LNCaP clone FGC (cell line): ENCODE results near the gene CTTN.

Experiments
- DNase-seq: peaks from one replicate; pipeline ENCODE4 v3.0.0-alpha.2; 2011; ENCODE audit warnings: low read depth
- H3K4me3 ChIP-seq: 2 replicates; pipeline ENCODE4 v1.5.1; 2011; ENCODE audit warnings: mild to moderate bottlenecking, low read depth, low read length, control low read depth
- CTCF ChIP-seq: IDR thresholded peaks from 2 replicates; pipeline ENCODE4 v1.5.1; 2012; ENCODE audit warnings: mild to moderate bottlenecking; ENCODE audit not compliant: control insufficient read depth, insufficient read depth; ENCODE audit errors: extremely low read depth

The CTTN gene

GRCh38 chr11:70421123-70421522 is 22.8 kb downstream of the CTTN start:
- DNase-seq = no peak
- TF ChIP-seq CTCF = no peak

GRCh38 chr11:70422692-70423522 is 24.6 kb downstream of the CTTN start:
- no peak overlapping the region for H3K4me3 ChIP-seq
- no peak for TF ChIP-seq CTCF
- DNase-seq = no peak

More at GRCh38 chr11:70421123-70421522, 22.8 kb downstream of the CTTN start:
- no peak overlapping the region for H3K4me3 ChIP-seq

GRCh38 chr11:70423523-70424505 is 25.5 kb downstream of the CTTN start:
- no peak for DNase-seq
- no peak for TF ChIP-seq CTCF
- H3K4me3 ChIP-seq = no peak overlapping the region

GRCh38 chr11:70424765-70425344 is 26.5 kb downstream of the CTTN start:
- TF ChIP-seq CTCF = no peak
- H3K4me3 ChIP-seq = no peak overlapping the region
- no peak for DNase-seq

- H3K4me3 ChIP-seq = no peak overlapping the region
- TF ChIP-seq CTCF = no peak
- no peak for DNase-seq
Observed at GRCh38 chr11:70427436-70427835, 29.1 kb downstream of the CTTN start.

GRCh38 chr11:70428701-70429427 is 30.5 kb downstream of the CTTN start:
- no peak overlapping the region for H3K4me3 ChIP-seq
- DNase-seq = no peak
- no peak for TF ChIP-seq CTCF
